ENCODE results near the gene STK16. TPM values are rescaled to one million over a fixed set of nuclear protein-coding genes. Genes with fewer than 3 reads are reported as not detected.
"Not testable (repeated sequence)": the region's sequence is repeated elsewhere in the genome, so short reads cannot be mapped to it uniquely, and the experiment has no call there.

The STK16 gene, protein sequence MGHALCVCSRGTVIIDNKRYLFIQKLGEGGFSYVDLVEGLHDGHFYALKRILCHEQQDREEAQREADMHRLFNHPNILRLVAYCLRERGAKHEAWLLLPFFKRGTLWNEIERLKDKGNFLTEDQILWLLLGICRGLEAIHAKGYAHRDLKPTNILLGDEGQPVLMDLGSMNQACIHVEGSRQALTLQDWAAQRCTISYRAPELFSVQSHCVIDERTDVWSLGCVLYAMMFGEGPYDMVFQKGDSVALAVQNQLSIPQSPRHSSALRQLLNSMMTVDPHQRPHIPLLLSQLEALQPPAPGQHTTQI
- 10 to 100 TPM; 15.8 to 16.5 TPM for total RNA-seq
- long read RNA-seq, donor 1, partial matches to known transcripts, result 0 of 2 reads
- long read RNA-seq, donor 1, other reads (novel, unspliced or antisense), result 2 of 2 reads
- long read RNA-seq, donor 2, transcript STK16-204 (8 exons, 2,868 nt), result major isoform, 7 of 12 reads
- long read RNA-seq, donor 2, partial matches to known transcripts, result 2 of 12 reads
- long read RNA-seq, donor 2, other reads (novel, unspliced or antisense), result 1 of 12 reads

DNA sequence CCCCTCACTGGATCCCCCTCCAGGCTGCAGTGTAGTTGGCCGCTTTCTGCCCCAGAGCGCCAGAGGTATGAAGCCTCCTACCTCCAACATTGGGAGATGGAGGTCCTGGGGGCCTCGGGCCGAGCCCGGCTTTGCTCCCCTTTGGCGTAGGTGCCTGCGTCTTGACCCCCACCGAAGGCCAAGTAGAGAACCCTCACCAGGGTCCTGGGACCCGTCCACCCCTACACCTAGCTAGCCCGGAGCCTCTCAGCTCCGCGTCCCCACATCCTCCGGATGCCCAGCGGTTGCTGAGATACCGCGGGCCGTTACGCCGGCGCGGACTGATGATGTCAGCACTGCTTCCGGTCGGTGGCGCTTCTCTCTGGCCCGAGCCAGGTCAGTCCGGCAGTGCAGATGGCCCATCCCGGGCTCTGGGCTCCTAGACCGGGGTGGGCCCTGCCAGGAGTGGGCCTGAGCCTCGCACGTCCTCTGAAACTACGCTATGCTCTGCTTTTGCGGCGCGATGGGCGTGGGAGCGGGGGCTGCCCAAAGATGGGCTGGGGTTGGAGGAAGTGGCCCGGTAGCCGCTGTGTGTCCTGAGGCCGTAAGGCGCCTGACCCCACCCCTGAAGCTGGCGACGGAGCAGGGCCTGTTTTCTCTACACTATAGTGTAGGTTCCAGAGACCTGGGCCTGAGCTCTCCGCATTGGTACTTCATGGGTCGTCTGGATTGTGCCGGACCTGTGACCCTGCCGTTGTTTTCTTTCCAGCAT, at the start of gene STK16, which contains the start of gene GLB1L:
Gene STK16 (plus strand): TSS at position 332 of the 751 bp plus-strand sequence. CDS start 521 bp downstream, outside the sequence.
Gene GLB1L (minus strand): TSS at position 297 of the 751 bp plus-strand sequence. CDS start 1,871 bp downstream, outside the sequence.
- intact Hi-C loops (cut with DNase I), result no loop called here
- DNase-seq (ENCODE audit: low spot score), result peak; percentile 99

DNA sequence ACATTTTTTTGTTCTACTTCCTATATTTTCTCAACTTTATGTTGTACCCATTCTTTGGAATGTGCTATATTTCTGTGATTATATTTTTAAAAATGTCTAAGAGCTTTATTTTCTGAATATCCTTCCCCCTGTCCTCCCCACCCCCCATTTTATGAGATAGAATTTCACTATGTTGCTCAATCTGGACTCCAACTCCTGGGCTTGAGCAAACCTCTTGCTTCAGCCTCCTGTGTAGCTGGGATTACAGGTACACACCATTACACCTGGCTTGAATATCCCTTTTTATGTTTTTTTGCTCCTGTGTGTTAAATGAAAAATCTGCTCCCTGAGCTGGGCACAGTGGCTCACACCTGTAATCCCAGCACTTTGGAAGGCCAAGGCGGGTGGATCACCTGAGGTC, 47.9 kb upstream of the STK16 start:
- no peak for DNase-seq (ENCODE audit: low spot score)
- intact Hi-C loops (cut with DNase I), result no loop called here

DNA sequence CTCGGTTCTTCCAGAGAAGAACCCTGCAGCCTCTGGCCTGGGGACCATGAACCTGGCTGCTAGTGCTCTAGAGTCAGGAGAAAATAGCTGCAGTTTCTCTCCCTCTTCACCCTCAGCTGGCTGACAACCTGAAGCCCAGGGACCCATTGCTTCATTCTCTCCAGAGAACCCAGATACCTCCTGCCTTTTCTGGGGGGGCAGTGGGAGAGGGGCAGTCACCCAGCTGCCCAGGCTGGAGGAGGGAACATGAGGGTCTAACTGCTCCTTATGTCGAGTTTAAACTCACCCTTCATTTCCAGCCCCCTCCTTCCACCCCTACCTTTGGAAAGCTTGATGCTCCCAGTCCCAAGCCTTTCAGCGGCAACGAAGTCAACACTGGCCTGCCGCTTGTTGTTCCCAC, 46.3 kb upstream of the STK16 start:
- no peak for DNase-seq (ENCODE audit: low spot score)
- intact Hi-C loops (cut with DNase I), result no loop called here

DNA sequence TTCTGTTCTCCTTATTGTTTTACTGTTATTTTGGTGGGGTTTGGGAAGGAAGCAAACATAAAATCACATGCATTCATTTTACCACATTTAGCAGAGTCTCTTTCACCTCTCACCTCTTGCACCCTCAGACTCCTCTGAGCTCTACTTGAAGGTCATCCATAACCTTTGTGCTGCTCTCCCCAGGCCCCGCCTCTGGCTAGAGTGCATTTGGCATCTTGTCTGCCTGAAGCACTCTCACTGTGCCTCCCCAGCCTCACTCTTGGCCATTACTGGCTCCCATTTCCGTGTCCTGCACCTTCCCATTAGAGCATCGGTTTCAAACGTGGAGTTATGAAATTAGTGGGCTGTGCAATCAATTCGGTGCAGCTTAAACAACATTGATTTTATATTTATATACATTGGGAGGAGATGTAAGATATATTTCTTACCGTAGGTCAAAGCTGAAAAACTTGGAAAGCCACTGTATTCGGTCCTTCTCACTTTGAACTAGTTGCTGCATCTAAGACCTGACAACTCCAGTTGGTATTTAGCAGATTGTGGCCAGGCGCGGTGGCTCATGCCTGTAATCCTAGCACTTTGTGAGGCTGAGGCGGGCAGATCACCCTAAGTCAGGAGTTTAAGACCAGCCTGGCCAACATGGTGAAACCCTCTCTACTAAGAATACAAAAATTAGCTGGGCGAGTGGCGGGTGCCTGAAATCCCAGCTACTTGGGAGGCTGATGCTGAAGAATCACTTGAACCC, 45.6 kb upstream of the STK16 start:
- intact Hi-C loops (cut with DNase I), result no loop called here
- DNase-seq (ENCODE audit: low spot score), result no peak

DNA sequence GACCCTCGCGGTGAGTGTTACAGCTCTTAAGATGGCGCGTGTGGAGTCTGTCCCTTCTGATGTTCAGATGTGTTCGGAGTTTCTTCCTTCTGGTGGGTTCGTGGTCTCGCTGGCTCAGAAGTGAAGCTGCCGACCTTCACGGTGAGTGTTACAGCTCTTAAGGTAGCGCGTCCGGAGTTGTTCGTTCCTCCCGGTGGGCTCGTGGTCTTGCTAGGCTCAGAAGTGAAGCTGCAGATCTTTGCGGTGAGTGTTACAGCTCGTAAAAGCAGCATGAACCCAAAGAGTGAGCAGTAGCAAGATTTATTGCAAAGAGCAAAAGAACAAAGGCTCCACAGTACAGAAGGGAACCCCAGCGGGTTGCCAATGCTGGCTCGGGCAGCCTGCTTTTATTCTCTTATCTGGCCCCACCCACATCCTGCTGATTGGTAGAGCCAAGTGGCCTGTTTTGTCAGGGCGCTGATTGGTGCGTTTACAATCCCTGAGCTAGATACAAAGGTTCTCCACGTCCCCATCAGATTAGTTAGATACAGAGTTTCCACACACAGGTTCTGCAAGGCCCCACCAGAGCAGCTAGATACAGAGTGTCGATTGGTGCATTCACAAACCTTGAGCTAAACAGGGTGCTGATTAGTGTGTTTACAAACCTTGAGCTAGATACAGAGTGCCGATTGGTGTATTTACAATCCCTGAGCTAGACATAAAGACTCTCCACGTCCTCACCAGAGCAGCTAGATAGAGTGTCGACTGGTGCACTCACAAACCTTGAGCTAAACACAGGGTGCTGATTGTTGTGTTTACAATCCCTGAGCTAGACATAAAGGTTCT, 44.6 kb upstream of the STK16 start:
- intact Hi-C loops (cut with DNase I); DNase-seq (ENCODE audit: low spot score): not testable (repeated sequence)

DNA sequence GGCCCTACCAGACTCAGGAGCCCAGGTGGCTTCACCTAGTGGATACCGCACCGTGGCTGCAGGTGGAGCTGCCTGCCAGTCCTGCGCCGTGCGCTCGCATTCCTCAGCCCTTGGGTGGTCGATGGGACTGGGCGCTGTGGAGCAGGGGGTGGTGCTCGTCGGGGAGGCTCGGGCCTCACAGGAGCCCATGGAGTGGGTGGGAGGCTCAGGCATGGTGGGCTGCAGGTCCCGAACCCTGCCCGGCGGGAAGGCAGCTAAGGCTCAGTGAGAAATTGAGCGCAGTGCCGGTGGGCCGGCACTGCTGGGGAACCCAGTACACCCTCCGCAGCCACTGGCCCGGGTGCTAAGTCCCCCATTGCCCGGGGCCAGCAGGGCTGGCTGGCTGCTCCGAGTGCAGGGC, 43.9 kb upstream of the STK16 start:
- DNase-seq (ENCODE audit: low spot score); intact Hi-C loops (cut with DNase I): not testable (repeated sequence)

DNA sequence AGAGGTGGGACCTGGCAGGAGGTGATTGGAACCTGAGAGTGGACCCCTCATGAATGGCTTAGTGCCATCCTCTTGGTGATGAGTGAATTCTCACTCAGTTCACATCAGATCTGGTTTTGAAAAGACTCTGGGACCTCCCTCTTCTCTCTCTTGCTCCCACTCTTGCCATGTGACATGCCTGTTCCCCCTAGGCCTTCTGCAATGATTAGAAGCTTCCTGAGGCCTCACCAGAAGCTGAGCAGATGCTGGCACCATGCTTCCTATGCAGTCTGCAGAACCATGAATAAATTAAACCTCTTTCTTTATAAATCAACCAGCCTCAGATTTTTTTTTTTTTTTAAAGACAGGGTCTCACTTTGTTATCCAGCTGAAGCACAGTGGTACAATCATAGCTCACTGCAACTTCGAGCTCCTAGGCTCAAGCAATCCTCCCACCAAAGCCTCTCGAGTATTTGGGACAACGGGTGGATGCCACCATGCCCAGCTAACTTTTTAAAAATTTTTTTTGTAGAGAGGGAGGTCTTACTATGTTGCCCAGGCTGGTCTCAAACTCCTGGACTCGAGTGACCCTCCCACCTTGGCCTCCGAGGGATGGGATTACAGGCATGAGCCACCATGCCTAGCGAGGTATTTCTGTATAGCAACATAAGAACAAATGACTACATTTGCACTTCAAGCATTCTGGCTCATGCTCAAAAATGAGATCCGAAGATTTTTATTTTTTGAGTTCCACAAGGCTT, 40.7 kb upstream of the STK16 start:
- DNase-seq (ENCODE audit: low spot score), result no peak

DNA sequence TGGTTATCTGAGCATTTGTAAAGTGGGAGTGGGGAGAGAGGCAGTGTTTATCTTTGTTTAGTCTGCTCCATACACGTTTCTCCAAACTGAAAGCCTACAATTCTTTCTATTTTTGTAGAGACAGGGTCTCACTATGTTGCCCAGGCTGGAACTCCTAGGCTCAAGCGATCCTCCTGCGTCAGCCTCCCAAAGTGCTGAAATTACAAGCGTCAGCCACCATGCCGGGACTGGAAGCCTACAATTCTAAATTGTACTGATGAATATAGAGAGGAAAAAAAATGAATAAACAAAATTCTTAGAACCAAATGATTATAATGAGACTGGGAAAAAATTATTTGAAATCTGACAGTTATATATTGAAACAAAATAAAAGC, 40.1 kb upstream of the STK16 start:
- intact Hi-C loops (cut with DNase I), result no loop called here
- DNase-seq (ENCODE audit: low spot score), result no peak

More for the DNA sequence above, 40.7 kb upstream of the STK16 start:
- intact Hi-C loops (cut with DNase I), result no loop called here

DNA sequence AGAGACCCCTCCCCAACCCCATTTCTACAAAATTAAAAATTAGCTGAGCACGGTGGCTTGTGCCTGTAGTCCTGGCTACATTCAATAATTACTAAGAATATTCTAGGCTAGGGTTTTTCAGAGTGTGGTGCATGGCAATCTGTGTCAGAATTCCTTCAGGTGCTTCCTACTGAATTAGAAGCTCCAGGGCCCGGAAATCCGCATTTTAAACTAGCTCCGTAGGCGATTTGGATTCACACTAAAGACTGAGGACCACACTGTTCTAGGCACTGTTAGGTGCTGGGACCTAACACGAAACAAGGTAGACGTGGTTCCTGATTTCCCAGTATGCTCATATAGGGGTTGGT, 39.3 kb upstream of the STK16 start:
- DNase-seq (ENCODE audit: low spot score), result no peak
- intact Hi-C loops (cut with DNase I), result no loop called here

DNA sequence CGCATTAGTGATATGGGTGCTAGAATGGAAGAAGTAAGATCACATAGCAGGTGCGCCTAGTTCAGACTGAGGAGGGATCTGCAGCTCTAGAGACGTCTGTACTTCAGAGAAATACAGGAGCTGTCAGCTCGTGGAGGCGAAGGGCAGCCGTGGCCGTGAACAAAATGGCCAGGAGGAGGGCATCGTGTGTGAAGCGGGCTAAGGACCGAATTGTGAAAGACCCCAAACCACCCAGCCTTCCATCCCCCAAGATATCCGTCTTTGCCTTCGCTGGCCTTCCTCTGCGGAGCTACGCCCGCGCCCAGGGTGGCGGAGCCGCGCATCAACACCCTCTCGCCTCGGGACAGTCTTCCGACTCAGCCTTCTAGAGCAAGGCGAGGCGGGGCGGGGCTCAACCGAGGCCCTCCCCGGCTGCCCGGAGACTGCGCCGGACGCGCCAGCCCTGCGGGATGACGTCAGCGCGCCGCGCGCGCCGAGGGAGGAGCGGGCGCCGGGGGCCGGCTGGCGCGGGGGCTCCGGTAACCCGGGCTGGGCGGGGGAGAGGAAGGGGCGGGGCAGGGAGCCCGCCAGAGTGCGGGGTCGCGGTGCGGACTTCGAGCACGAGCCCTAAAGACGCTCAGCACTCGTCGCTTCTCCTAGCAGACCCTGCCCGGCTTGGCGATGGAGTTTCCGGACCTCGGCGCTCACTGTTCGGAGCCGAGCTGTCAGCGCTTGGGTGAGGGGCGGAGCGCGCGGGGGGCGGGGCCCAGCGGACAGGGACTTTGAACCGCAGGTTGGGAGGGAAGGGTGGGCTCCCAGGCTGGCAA, 38.7 kb upstream of the STK16 start, which contains the start of gene ZFAND2B:
Gene ZFAND2B (plus strand): TSS at position 455 of the 806 bp plus-strand sequence. CDS start 206 bp downstream, at position 661.
- intact Hi-C loops (cut with DNase I), result no loop called here
- DNase-seq (ENCODE audit: low spot score), result peak; percentile 98

DNA sequence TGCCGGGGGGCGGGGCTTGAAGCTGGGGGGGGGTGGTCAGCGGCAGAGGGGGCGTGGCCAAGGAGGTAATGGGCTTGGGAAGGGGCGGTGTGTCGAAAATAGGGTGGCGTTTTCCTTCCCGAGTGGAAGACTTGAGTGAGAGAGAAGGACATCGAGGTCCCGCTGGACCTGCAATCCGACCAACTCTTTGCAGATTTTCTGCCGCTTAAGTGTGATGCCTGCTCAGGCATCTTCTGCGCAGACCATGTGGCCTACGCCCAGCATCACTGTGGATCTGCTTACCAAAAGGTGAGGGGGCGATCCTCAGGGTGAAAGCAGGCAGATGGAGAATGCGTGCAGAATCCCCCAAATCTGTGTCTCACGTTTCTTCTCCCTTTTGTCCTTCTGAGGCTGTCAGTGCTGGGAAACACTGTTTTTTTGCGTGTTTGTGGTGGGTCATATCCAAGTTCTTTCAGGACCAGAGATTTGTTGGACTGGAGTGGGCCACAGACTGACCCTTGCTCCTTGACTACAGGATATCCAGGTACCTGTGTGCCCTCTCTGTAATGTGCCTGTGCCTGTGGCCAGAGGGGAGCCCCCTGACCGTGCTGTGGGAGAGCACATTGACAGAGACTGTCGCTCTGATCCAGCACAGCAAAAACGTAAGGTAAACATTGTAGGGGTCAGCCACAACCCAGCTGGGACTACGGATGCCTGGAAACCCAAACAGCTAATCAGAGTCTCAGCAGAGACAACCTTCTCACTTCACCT, 38.0 kb upstream of the STK16 start:
- no peak for DNase-seq (ENCODE audit: low spot score)
- intact Hi-C loops (cut with DNase I), result no loop called here

DNA sequence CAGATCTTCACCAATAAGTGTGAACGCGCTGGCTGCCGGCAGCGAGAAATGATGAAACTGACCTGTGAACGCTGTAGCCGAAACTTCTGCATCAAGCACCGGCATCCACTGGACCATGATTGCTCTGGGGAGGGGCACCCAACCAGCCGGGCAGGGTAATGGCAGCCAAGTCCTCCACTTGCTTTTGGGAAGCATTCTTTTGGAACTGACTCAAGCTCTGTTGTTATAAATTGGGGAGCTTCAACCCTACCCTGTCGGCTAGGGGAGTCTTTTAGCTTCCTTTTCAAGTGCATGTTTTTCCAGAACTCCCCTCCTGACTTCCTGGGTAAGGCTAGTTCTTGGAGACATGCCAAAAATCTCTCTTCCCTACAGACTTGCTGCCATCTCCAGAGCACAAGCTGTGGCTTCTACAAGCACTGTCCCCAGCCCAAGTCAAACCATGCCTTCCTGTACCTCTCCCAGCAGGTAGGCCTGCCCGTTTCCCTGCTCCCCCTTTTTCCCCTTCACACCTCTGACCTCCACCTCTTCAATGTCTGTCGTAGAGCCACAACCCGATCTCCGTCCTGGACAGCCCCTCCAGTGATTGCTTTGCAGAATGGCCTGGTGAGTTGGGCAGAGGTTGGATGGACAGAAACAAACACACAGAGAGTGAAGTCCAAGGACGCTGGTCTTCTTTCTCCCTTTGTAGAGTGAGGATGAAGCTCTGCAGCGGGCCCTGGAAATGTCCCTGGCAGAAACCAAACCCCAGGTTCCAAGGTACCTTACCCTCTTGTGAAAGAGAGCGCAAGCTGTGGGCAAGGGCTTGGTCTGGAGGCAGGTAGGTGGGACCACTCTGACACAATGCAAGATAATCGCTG, 37.2 kb upstream of the STK16 start:
- DNase-seq (ENCODE audit: low spot score), result no peak
- intact Hi-C loops (cut with DNase I), result no loop called here

DNA sequence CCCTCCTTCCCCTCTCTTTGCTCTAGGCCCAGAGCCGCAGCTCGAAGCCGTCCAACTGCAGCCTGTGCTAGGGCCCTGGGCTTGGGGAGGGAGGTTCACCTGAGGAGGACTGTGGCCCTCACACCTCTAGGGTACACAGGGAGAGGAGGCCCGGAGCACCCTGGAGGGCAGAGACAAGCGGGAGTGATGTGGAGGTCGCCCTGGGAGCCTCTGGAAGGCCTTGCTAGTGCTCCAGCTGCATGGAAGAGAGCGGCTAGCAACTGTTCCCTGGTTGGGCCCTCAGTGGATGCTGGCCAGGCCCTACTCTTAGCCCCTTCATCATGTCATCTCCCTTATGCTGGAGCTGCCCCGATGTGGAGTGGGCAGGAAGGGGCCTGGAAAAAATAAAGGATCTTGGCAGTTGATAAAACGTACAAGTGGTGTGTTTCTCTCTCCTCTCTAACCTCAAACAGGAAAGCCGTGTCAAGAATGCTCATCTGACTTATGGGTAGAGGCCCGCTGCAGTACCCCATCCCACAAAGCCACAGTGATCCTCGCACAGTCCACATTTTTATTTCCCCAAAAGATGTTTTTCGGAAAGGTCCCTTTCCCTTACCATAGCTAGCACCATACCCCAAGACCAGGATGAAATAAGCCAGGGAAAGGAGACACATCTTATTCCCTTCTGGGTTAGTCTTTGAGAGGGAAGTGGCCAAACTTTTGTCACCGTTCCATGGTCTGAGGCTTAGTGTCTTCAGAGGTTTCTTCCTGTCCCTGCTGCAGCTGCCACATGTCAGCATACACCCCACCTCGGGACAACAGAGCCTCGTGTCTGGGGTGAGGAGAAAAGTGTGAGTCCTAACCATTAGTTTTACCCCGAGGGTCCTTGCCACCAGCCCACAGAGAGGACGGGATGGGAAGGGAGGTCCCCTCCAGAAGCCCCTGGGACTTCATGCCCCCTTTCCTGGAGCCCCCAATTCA, 35.8 kb upstream of the STK16 start:
- intact Hi-C loops (cut with DNase I), result no loop called here
- DNase-seq (ENCODE audit: low spot score), result no peak

DNA sequence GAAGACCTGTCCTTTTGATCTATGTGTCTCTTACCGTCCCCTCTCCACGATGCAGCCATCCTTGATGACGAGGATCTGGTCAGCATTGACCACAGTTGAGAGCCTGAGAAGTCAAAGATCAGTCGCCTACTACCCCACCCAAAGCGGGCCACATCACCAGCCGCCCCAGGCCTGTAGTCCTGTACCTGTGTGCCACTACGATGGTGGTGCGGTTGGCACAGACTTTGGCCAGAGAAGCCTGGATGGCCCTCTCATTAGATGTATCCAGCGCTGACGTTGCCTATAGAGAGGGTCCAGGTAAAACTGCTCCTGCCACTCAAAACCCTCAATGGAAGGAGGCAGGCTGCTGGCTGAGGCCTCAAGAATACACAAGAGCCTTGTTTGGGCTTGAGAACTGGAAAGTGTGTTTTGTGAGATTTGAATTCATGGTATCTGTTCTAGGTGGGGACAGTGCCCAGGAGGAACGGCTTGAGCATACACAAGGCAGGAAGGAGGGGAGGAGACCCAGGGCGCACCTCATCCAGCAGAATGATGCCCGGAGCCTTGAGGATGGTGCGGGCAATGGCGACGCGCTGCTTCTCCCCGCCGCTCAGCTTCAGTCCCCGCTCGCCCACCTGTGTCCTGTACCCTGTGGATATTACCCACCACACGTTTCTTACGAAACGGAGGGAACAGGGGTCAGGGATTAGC, 34.9 kb upstream of the STK16 start:
- DNase-seq (ENCODE audit: low spot score), result no peak
- intact Hi-C loops (cut with DNase I), result no loop called here

All from posterior vena cava (tissue), 2 donors.